Measurements from ENCODE around the gene GIPC1.
"Not testable (repeated sequence)": the region's sequence is repeated elsewhere in the genome, so short reads cannot be mapped to it uniquely, and the experiment has no call there.

GIPC1 gene

GRCh38 chr19:14470031-14470876 is 25.7 kb downstream of the GIPC1 start:
- no peak for DNase-seq

- no peak for DNase-seq
These were observed 28.1 kb downstream of the GIPC1 start for GRCh38 chr19:14467816-14468215.

GRCh38 chr19:14467391-14467790 is 28.5 kb downstream of the GIPC1 start:
- no peak for DNase-seq

- DNase-seq: no peak
These were observed 32.2 kb downstream of the GIPC1 start for GRCh38 chr19:14463747-14464146.

- not testable (repeated sequence) for DNase-seq
These were observed 33.5 kb downstream of the GIPC1 start for GRCh38 chr19:14462401-14462800.

GRCh38 chr19:14460935-14461334 is 35.0 kb downstream of the GIPC1 start:
- DNase-seq: no peak

GRCh38 chr19:14459703-14460102 is 36.2 kb downstream of the GIPC1 start:
- no peak for DNase-seq

GRCh38 chr19:14452303-14452702 is 43.6 kb downstream of the GIPC1 start:
- not testable (repeated sequence) for DNase-seq

GRCh38 chr19:14450876-14451275 is 45.1 kb downstream of the GIPC1 start:
- no peak for DNase-seq

- DNase-seq: peak; percentile 84
These were observed 45.6 kb downstream of the GIPC1 start for GRCh38 chr19:14450168-14450874.

- DNase-seq: no peak
These were observed 46.6 kb downstream of the GIPC1 start for GRCh38 chr19:14449321-14449720.

- DNase-seq: no peak
These were observed 49.4 kb downstream of the GIPC1 start for GRCh38 chr19:14446336-14447036.

- no peak for DNase-seq
These were observed 52.2 kb downstream of the GIPC1 start for GRCh38 chr19:14443632-14444216.

GRCh38 chr19:14442891-14443631 is 52.9 kb downstream of the GIPC1 start:
- DNase-seq: no peak

GRCh38 chr19:14441041-14441938 is 54.6 kb downstream of the GIPC1 start:
- no peak for DNase-seq

- peak; percentile 88 for DNase-seq
These were observed 55.9 kb downstream of the GIPC1 start for GRCh38 chr19:14440049-14440448.

GRCh38 chr19:14439014-14439413 is 56.9 kb downstream of the GIPC1 start:
- no peak for DNase-seq

GRCh38 chr19:14437578-14438140 is 58.3 kb downstream of the GIPC1 start:
- DNase-seq: no peak

GRCh38 chr19:14435320-14436050 is 60.4 kb downstream of the GIPC1 start:
- DNase-seq: no peak
